ENCODE measurements around the gene POLR2E.

Gene POLR2E

GRCh38 chr19:1125601-1126467 lies 30.7 kb upstream of the POLR2E start:
- TF ChIP-seq CTCF (IDR thresholded peaks at IDR 0.05; ENCODE audit: extremely low read depth, missing control alignments), result no peak

DNA sequence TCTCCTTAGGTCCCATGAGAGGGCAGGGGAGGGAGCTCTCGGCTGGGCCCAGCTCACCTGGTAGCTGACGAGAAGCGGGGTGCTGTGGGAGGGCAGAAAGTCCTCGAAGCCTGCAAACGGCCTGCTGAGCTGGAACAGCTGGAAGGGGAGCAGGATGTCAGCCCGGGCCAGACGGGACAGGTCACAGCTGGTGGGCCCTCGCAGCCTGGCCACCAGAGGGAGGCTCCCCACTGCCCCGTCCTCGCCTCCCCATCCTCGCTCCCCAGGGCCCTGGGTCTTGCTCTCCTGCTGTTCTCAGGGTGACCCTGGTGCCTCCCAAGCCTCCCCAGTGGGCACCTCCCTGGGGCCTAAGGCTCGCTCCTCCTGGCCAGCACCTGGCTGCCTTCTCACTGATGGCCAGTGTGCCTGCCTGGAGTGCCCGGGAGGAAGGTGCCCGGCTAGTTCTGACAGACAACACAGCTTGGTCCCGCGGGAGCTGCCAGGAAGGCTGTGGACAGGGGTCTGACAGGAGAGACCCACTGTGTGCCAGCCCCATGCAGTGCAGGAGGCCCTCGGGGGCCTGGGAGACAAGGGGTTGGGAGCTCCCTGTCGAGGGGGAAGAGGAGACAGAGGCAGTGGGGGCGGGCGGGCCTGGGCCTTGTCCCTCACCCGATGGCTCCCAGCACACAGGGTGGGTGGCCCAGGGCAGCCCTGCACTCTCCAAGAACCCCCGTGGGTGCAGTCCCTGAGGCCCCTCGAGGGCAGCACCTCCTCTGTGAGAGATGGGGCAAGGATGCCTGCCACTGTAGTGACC lies 28.9 kb upstream of the POLR2E start:
- TF ChIP-seq CTCF (IDR thresholded peaks at IDR 0.05; ENCODE audit: extremely low read depth, missing control alignments), result no peak
- no peak for DNase-seq (ENCODE audit: low spot score)

More at GRCh38 chr19:1125601-1126467, 30.7 kb upstream of the POLR2E start:
- DNase-seq (ENCODE audit: low spot score), result no peak

DNA sequence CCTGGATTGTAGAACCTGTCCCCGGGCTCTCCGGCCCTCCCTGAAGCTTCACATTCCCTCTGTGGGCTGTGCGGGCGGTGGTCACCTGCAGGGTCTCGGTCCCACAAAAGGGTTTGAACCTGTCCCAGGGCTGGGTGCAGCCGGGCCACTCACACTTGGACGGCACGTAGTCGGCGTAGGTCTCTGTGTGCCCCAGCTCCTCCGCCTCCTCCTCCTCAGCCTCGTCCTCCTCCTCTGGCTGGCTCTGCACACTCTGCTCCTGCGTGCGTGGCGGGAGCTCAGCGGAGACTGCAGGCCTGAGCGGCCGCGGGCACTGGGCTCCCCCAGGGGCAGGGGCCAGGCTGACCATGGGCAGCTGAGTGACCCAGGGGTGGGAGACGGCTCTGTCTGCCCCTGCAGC lies 28.2 kb upstream of the POLR2E start:
- TF ChIP-seq CTCF (IDR thresholded peaks at IDR 0.05; ENCODE audit: extremely low read depth, missing control alignments), result no peak
- no peak for DNase-seq (ENCODE audit: low spot score)

GRCh38 chr19:1122972-1123363 lies 27.8 kb upstream of the POLR2E start:
- TF ChIP-seq CTCF (IDR thresholded peaks at IDR 0.05; ENCODE audit: extremely low read depth, missing control alignments), result no peak

DNA sequence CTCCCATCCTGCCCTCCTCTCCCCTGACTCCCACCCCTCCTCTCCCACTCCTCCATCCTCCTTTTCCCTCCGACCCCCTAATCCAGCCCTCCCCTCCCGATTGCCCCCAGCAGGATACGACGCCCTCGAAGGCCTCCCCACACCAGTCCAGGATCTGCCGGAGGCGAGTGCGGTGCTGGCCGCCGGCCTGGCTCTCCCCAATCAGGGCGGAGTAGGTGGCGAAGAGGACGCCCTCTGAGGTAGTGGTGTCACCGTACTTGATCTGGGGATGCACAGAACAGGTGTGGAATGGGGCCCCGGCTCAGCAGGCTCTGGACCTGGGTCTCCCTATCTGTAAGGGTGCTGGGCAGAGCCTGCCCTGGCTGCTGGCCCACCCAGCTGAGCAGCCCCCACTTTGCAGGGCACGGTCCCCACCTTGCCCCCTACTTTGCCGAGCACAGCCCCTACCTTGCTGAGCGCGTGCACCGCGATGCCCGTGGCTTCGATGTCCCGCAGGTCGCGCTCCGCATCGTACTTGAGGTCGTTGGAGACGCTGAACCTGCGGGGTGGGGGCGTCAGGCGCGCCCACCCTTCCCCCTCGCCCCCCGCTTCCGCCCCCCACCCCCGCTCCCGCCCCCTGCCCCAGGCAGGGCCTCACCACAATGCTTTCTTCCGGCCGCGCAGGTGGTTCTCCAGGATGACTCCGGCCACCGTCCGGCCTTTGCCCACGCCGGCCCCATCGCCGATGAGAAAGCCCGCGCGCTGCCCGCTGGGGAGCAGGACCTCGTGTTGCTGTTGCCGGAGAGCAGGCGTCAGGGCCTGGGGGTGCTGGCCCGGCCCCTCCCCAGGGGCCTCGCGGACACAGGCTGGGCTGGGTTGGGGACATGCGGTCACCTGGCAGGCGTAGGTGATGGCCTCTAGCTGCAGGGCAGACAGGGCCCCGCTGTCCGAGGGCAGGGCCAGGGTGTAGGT lies 27.1 kb upstream of the POLR2E start:
- no peak for TF ChIP-seq CTCF (IDR thresholded peaks at IDR 0.05; ENCODE audit: extremely low read depth, missing control alignments)
- DNase-seq (ENCODE audit: low spot score), result no peak

More at GRCh38 chr19:1122972-1123363, 27.8 kb upstream of the POLR2E start:
- DNase-seq (ENCODE audit: low spot score), result peak; percentile 92

DNA sequence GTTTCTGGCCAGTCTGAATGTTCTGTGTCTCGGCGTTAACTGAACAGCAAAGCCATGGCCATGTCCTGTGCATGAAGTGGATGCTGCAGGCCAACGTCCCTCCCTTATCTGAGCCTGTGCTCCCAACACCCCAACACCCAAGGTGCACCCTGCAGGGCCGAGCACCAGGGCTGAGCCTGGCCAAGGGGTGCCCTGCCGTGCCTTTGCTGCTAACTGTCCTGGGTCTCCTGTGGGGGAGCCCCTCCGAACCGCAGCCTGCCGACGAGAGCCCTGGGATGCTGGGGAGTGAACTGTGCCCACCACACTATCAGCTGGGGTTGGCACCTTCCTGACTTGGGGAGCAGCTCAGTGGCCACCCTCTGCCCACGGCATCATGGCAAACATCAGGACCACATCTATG lies 26.2 kb upstream of the POLR2E start:
- TF ChIP-seq CTCF (IDR thresholded peaks at IDR 0.05; ENCODE audit: extremely low read depth, missing control alignments), result no peak
- no peak for DNase-seq (ENCODE audit: low spot score)

All from GM20000 (cell line).